Measurements from ENCODE around the gene HSPB1. TPM values are rescaled to one million over a fixed set of nuclear protein-coding genes. Genes with fewer than 3 reads are reported as not detected.

HSPB1 gene
- total and polyA plus RNA-seq, 2 of the 13 experiments (the other 11 are each of a cell fraction or from before 2014, with no cell fraction given), result 21.0 to 38.6 TPM

DNA sequence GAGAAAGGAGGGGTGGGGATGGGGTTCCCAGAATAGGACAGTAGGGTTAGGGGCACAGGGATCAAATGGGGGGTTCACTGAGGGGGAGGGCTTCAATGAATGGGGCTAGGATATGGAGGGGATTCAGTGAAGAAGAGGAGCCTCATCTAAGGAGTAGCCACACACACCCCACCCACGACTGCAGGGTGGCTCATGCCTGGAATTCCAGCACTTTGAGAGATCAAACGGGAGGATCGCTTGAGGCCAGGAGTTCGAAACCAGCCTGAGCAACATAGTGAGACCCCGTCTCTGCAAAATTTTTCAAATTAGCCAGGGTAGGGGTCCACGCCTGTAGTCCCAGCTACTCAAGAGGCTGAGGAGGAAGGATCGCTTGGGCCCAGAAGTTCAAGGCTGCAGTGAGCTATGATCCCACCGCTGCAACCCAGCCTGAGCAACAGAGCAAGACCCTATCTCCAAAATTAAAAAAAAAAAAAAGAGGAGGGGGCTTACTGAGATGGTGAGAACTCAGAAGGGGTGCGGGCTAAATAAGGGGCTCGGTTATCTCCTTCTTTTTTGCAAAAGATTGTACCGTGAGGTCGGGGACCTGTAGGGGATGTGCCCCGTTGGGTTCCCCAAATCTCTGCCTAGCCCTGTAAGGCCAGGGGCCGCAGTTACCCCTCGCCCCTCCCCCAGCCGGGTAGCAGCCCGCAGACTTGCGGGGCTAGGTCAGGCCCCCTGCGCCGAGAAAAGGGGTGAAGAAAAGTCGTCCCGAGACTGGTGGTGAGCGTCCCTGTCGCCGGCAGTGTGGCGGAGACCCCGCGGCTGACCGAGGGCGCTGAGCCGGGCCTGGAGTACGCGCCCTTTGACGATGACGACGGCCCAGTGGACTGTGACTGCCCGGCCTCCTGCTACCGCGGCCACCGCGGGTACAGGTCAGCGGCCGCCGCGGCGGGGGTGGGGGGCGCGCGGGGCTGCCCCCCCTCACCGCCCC is 43.1 kb upstream of the HSPB1 start (continued):
- TF ChIP-seq, protein P1, sequence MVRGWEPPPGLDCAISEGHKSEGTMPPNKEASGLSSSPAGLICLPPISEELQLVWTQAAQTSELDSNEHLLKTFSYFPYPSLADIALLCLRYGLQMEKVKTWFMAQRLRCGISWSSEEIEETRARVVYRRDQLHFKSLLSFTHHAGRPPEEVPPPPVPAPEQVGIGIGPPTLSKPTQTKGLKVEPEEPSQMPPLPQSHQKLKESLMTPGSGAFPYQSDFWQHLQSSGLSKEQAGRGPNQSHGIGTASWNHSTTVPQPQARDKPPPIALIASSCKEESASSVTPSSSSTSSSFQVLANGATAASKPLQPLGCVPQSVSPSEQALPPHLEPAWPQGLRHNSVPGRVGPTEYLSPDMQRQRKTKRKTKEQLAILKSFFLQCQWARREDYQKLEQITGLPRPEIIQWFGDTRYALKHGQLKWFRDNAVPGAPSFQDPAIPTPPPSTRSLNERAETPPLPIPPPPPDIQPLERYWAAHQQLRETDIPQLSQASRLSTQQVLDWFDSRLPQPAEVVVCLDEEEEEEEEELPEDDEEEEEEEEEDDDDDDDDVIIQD (CRISPR knock-in tag; IDR thresholded peaks at IDR 0.05; ENCODE audit: low read depth), result no peak
- TF ChIP-seq, protein P2, sequence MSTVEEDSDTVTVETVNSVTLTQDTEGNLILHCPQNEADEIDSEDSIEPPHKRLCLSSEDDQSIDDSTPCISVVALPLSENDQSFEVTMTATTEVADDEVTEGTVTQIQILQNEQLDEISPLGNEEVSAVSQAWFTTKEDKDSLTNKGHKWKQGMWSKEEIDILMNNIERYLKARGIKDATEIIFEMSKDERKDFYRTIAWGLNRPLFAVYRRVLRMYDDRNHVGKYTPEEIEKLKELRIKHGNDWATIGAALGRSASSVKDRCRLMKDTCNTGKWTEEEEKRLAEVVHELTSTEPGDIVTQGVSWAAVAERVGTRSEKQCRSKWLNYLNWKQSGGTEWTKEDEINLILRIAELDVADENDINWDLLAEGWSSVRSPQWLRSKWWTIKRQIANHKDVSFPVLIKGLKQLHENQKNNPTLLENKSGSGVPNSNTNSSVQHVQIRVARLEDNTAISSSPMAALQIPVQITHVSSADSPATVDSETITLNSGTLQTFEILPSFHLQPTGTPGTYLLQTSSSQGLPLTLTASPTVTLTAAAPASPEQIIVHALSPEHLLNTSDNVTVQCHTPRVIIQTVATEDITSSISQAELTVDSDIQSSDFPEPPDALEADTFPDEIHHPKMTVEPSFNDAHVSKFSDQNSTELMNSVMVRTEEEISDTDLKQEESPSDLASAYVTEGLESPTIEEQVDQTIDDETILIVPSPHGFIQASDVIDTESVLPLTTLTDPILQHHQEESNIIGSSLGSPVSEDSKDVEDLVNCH (CRISPR knock-in tag; IDR thresholded peaks at IDR 0.05), result no peak
- TF ChIP-seq SALL1 (CRISPR knock-in tag; IDR thresholded peaks at IDR 0.05) (peak; percentile 30; the same call in 1 of the 2 replicates), ZNF614 (CRISPR knock-in tag; IDR thresholded peaks at IDR 0.05; ENCODE audit: borderline replicate concordance) (no peak), RBFOX2 (IDR thresholded peaks at IDR 0.05; ENCODE audit: low read depth, low read length) (peak; percentile 55; the same call in 1 of the 2 replicates), GABPB1 (CRISPR knock-in tag; IDR thresholded peaks at IDR 0.05) (peak; percentile 20; the same call in 1 of the 2 replicates), CHCHD3 (CRISPR knock-in tag; IDR thresholded peaks at IDR 0.05) (no peak), ATF7-NPFF (CRISPR knock-in tag; IDR thresholded peaks at IDR 0.05; ENCODE audit: low read depth) (0 out of 2 replicates have a peak, but pooled peaks have one; percentile 41), RAD51 (IDR thresholded peaks at IDR 0.05; ENCODE audit: borderline replicate concordance) (no peak), MAF1 (CRISPR knock-in tag; IDR thresholded peaks at IDR 0.05; ENCODE audit: borderline replicate concordance) (no peak), MEIS2 (CRISPR knock-in tag; IDR thresholded peaks at IDR 0.05) (0 out of 2 replicates have a peak, but pooled peaks have one; percentile 18), RBM22 (optimal IDR thresholded peaks at IDR 0.05; ENCODE audit: low read length) (no peak), REXO4 (CRISPR knock-in tag; IDR thresholded peaks at IDR 0.05; ENCODE audit: borderline replicate concordance) (no peak), SP1 (IDR thresholded peaks at IDR 0.05) (no peak), SP1 (CRISPR knock-in tag; IDR thresholded peaks at IDR 0.05) (no peak), HOXD1 (CRISPR knock-in tag; IDR thresholded peaks at IDR 0.05) (no peak), NFRKB (IDR thresholded peaks at IDR 0.05) (no peak), POGZ (CRISPR knock-in tag; IDR thresholded peaks at IDR 0.05) (no peak)
- TF ChIP-seq, protein P3, sequence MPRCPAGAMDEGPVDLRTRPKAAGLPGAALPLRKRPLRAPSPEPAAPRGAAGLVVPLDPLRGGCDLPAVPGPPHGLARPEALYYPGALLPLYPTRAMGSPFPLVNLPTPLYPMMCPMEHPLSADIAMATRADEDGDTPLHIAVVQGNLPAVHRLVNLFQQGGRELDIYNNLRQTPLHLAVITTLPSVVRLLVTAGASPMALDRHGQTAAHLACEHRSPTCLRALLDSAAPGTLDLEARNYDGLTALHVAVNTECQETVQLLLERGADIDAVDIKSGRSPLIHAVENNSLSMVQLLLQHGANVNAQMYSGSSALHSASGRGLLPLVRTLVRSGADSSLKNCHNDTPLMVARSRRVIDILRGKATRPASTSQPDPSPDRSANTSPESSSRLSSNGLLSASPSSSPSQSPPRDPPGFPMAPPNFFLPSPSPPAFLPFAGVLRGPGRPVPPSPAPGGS (CRISPR knock-in tag; IDR thresholded peaks at IDR 0.05), result 0 out of 2 replicates have a peak, but pooled peaks have one; percentile 52
- TF ChIP-seq, protein P4, sequence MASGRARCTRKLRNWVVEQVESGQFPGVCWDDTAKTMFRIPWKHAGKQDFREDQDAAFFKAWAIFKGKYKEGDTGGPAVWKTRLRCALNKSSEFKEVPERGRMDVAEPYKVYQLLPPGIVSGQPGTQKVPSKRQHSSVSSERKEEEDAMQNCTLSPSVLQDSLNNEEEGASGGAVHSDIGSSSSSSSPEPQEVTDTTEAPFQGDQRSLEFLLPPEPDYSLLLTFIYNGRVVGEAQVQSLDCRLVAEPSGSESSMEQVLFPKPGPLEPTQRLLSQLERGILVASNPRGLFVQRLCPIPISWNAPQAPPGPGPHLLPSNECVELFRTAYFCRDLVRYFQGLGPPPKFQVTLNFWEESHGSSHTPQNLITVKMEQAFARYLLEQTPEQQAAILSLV (CRISPR knock-in tag; IDR thresholded peaks at IDR 0.05; ENCODE audit: borderline replicate concordance), result no peak
- TF ChIP-seq, protein P5, sequence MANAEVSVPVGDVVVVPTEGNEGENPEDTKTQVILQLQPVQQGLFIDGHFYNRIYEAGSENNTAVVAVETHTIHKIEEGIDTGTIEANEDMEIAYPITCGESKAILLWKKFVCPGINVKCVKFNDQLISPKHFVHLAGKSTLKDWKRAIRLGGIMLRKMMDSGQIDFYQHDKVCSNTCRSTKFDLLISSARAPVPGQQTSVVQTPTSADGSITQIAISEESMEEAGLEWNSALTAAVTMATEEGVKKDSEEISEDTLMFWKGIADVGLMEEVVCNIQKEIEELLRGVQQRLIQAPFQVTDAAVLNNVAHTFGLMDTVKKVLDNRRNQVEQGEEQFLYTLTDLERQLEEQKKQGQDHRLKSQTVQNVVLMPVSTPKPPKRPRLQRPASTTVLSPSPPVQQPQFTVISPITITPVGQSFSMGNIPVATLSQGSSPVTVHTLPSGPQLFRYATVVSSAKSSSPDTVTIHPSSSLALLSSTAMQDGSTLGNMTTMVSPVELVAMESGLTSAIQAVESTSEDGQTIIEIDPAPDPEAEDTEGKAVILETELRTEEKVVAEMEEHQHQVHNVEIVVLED (CRISPR knock-in tag; IDR thresholded peaks at IDR 0.05; ENCODE audit: borderline replicate concordance), result no peak

Data from HepG2 (cell line).